Stimulated activated naive CD8-positive, alpha-beta T cell treated with anti-CD3 and anti-CD28 coated beads, Interleukin-15, Interleukin-2, amounts not matched to agents 100 U/mL and 50 U/mL, for 24 hours (primary cell): ENCODE measurements around the gene ABL2.
"Not testable (repeated sequence)": the region's sequence is repeated elsewhere in the genome, so short reads cannot be mapped to it uniquely, and the experiment has no call there.

ENCODE experiments used
- ATAC-seq: fragments of 150-1000 bp; cut with Tn5 transposase; one replicate; pipeline ENCODE4 v1.10.0; 2021
- DNase-seq: peaks from one replicate; pipeline ENCODE4 v3.0.0; 2021

Gene ABL2

GRCh38 chr1:179217943-179218507 lies 11.5 kb downstream of the ABL2 start:
- ATAC-seq = no peak
- no peak for DNase-seq

DNA sequence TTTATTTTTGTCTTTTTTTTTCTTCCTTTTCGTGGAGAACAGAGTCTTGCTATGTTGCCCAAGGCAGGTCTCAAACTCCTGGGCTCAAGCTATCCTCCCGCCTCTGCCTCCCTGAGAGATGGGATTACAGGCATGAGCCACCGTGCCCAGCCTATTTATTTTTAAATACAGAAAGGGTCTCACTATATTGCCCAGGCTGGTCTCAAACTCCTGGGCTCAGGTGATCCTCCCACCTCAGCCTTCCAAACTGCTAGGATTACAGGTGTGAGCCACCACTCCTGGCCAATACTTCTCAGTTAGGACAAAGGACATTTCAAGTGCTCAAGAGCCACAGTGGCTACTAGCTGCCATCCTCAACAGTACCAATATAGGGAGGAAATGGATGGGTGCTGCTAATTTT lies 16.2 kb downstream of the ABL2 start:
- ATAC-seq = not testable (repeated sequence)

DNA sequence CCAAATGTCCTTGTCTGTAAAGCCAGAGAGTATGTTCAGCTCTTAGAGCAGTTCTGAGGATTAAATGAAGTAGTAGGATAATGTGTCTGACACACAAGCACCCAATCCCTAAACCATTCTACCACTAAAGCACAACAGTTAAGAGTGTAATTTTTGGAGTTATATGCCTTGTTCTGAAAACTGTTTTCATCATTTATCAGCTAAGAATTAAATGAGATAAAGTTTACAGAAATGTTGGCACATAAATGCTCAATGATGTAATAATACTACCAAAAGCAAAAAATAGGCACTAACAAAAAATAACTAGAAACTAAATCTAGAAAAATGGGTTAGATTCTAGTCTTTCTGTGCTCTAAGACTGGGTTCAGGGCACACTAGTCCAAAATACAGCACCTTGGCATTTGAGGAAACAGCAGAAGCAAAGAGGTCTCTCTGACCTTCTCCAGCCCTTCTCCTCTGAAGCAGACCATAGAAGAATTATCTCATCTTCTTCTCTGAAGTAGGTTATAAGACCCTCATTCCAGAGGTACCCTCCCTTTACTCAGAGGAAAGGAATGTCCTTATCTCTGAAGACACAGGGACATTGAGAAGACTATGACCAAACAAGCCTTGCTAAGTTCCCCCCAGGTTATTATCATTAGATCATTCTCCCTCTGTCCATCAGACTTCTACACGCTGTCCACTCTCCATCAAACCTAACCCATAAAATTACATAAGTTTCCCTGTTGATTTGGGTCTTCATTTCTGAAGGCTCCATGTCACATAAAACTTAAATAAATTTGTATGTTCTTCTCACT lies 20.6 kb downstream of the ABL2 start:
- DNase-seq (no peak), ATAC-seq (no peak)

More for the DNA sequence above, 16.2 kb downstream of the ABL2 start:
- DNase-seq = not testable (repeated sequence)

DNA sequence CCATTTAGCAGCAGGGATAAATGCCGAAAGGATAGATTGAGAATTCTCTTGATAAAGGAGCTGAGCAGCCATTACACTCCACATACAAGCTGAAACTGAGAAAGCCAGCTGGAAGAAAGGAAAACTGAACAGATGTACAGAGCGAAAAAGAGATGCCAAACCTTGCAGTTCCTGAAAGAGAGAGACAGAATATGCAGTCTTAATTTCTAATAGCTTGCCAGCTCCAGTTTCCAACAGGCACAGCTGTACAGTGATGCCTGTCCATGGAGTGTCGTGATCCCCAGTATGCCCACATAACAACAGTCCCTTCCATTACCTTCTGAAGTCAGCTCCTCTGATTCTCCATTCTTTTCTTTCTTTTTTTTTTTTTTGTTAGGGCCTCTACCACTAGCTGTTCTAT lies 22.7 kb downstream of the ABL2 start:
- ATAC-seq (no peak), DNase-seq (no peak)

DNA sequence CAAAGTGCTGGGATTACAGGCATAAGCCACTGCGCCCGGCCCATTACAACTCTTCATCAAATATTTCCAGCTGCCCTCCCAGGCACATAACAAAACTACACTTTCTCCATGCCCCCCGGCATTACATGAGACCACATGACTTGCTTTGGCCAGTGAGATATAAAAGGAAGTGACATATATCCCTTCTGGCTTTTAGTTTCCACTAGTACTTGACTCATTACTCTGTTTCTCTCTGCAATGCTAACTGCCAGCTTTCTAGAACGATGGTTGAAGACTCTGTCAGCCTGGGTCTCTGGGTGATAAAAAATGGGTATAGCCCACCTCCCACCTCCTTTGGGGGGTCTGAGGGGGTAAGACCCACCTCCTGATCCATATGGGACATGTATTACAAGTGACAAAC lies 24.2 kb downstream of the ABL2 start:
- DNase-seq (no peak), ATAC-seq (peak; percentile 75)

DNA sequence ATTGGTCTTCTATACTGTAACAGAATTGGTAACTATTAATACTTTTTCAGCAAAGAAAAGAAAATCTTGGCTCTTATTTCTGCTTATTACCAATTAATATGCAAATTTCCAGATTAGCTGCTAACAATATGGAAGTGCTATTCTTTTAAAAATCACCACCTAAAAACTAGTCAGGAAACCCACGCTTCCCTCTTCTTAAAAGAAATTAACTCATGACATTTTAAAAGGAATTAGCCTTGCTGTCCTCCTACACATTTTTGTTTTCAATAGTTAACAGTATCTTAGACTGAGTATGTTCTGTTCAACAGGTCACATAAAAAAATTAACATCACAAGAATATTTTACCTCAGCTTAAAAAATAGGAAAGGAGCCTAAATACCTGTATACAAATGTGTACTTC lies 27.3 kb downstream of the ABL2 start:
- no peak for ATAC-seq
- DNase-seq = no peak

GRCh38 chr1:179200586-179200985 lies 28.9 kb downstream of the ABL2 start:
- no peak for DNase-seq
- no peak for ATAC-seq

DNA sequence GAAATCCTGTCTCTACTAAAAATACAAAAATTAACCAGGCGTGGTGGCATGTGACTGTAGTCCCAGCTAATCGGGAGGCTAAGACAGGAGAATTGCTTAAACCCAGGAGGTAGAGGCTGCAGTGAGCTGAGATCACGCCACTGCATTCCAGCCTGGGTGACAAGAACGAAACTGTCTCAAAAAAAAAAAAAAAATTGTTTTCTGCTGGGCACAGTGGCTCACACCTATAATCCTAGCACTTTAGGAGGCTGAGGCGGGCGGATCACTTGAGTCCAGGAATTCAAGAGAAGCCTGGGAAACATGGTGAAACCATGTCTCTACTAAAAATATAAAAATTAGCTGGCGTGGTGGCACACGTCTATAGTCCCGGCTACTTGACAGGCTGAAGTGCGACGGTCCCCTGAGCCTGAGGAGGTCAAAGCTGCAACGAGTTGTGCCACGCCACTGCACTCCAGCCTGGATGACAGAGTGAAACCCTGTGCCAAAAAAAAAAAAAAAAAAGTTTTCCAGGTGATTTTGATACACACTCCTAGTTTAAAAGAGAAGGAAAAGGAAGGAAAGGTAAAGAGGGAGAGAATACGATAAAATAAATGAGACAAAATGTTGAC lies 31.7 kb downstream of the ABL2 start:
- ATAC-seq (no peak), DNase-seq (no peak)

DNA sequence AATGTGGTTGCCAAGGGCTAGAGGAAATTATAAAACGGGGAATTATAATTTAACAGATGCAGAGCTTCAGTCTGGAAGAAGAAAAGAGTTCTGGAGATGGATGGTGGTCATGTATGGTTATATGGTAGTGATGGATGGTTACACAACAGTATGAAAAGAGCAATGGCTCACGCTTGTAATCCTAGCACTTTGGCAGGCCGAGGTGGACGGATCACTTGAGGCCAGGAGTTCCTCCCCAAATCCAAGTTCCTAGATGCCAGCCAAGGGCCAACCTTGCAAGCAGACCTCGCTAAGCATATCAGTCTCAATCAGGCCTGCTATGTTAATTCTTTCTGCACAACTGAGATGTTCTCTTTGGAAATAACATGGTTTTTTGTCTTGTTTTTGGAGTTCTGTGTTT lies 33.6 kb downstream of the ABL2 start:
- DNase-seq, ATAC-seq: not testable (repeated sequence)

DNA sequence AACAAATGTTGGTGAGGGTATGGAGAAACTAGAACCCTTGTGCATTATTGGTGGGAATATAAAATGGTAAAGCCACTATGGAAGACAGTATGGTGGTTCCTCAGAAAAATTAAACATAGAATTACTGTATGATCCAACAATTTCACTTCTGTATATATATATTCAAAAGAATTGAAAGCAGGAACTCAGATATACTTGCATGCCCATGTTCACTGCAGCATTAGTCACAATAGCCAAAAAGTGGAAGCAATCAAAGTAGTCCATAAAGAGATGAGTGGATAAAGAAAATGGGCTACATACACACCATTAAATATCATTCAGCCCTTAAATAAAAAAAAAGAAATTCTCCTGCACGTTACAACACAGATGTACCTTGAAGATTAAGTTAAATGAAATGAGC lies 34.1 kb downstream of the ABL2 start:
- DNase-seq (no peak), ATAC-seq (no peak)

DNA sequence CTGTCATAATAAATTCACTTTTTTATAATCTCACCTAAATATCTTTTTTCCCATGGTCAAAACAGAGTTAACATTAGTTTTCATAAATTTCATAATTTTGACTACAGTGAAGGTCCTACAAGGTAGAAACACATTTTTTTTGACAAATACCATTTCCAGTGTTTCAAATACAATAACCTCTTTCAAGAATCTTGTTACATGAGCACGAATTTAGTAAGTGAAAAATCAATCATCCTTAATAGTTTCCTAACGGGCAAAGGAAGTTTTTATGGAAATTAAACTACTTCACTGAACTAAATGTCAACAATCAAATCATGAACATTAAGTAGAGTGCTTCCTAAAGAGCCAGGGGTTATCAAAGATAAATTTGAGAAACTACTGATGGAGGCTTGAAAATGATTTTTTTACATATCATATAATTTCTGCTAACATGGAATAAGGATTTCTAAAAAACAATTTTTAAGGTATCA lies 35.4 kb downstream of the ABL2 start:
- ATAC-seq (no peak), DNase-seq (no peak)

DNA sequence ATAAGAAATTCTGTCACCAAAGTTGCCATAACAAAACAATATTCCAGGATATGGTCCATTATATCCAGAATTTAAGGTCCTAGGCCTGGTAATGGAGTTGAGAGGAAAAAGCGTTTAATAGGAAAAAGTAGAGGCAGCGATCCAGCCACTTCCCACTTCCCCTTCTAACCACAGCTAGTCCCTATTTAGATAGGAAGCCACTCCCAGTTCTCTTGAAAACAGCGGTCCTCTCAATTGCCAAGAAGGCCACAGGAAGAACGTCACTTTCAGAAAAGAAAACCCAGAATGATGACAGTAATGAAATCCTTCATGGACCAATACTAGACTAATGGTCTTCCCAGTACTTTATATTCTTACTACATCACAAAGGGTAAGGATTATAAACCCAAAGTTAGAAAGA lies 38.6 kb downstream of the ABL2 start:
- DNase-seq (no peak), ATAC-seq (no peak)

GRCh38 chr1:179187735-179188471 lies 41.6 kb downstream of the ABL2 start:
- ATAC-seq (no peak), DNase-seq (no peak)

GRCh38 chr1:179187043-179187442 lies 42.4 kb downstream of the ABL2 start:
- no peak for ATAC-seq

DNA sequence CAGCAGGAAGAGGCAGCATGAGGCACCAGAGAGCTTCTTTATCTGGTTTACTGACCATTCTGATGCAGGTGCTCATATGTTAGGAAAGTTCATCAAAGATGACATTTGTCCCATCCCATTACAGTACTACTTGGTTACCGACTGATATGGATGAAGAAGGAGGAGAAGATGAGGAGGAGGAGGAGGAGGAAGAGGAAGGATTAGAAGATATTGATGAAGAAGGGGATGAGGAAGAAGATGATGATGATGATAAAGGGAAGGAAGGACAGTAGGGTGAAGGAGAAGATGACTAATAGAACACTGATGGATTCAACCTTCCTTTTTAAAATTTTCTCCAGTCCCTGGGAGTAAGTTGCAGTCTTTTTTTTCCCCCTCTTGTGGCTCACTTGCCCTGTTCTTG lies 45.1 kb downstream of the ABL2 start:
- ATAC-seq (no peak), DNase-seq (no peak)

More at GRCh38 chr1:179187043-179187442, 42.4 kb downstream of the ABL2 start:
- DNase-seq = no peak

- no peak for ATAC-seq
- no peak for DNase-seq
Observed at GRCh38 chr1:179183857-179184256, 45.6 kb downstream of the ABL2 start.

DNA sequence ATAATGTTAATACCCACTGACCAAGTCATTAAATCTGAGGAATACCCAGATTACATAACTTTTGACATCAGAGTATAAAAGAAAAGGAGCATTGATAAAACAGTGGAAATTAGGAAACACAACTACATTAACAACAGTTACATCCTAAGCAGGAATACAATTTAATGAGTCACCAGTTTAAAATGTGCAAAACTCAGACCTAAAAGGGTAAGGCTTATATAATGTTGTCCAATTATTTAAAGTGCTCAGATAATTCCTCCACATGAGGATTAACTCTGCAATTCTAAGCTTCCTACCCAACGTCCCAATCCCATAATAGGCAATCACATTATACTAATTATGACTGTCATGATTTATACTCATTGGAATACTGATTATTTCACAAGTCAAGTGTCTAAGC lies 50.5 kb downstream of the ABL2 start:
- ATAC-seq = no peak
- DNase-seq = no peak

DNA sequence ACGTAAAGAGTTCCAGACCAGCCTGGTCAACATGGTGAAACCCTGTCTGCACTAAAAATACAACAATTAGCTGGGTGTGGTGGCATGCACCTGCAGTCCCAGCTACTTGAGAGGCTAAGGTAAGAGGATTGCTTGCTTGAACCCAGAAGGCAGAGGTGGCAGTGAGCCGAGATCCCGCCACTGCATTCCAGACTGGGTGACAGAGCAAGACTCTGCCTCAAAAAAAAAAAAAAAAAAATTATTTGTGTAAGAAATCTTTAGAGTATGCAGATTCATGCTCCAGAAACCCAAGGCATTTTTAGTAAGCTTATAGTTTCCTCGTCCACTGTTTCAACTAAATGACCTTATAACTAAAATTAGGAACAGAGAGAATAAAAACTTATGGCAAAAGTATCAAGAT lies 51.3 kb downstream of the ABL2 start:
- no peak for ATAC-seq

DNA sequence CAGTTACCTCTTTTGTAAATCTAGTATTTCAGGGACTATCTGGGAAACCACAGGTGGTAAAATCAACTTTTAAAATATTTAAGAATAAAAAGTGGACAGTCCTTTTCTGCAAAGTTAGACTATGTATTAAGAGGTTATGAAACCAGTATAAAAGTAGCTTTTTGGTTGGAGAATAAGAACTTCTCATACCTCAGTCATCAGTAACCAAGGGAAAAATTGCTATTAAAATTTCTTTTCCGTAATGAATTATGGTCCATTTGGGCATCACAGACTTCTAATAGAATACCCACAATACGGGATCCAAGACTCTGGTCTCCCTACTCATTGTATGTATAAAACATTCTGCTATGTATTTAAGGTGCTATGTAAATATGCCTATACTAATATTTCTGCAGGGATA lies 51.9 kb downstream of the ABL2 start:
- ATAC-seq = no peak
- no peak for DNase-seq

More for the DNA sequence above, 51.3 kb downstream of the ABL2 start:
- DNase-seq = no peak

DNA sequence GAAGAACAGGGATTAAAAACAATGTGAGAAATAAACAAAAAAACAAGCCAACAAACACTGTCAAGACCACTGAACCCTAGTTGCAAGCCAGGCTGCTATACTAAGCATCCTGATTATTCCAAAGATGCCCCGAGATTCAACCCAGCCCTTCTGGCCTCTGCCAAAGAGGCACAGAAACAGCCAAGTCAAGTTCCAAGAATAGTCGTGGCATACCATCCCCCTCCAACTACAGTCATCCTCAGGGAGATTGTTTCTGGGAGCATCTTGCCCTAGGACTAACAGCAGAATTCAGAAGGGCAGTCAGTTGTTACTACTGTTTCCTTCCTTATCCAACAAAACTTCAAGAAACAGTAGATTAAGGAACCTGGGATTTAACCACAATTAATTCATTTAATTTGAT lies 52.3 kb downstream of the ABL2 start:
- ATAC-seq (no peak), DNase-seq (no peak)

DNA sequence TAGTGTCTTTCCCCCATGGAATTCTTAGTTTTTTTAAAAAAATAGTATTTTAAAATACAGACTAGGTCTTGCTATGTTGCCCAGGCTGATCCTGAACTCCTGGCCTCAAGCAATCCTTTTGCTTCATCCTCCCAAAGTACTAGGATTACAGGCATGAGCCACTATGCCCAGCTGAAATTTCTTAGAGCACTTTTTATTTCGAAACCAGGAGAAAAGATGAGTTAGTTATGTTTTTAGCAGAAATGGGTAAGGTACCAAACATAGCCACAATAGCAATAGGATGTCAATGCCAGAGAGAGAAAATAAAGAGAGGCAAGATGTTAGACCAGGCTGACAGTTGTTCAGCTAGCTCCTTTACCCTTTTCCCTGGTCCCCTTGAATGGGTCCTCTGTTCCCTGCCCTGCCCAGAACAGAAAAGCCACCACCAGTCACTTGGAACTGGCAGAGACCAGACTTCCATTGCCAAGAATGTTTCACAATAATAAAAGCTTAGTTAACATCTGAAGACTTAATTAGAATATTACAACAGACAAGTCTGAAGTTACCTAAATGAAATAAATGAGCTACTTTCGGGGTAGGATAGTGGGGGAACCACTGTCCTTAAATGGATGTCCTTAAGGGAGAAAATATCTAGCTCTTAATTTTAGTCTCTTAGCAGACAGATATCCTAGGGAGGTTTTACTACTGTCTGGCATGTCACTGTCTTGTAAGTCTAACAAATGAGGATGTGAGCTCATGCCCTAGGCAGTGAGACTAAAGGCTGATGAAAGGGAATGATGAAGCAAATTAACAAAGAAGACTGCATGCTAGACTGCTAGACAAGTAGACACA lies 54.3 kb downstream of the ABL2 start:
- ATAC-seq = no peak
- DNase-seq = no peak

DNA sequence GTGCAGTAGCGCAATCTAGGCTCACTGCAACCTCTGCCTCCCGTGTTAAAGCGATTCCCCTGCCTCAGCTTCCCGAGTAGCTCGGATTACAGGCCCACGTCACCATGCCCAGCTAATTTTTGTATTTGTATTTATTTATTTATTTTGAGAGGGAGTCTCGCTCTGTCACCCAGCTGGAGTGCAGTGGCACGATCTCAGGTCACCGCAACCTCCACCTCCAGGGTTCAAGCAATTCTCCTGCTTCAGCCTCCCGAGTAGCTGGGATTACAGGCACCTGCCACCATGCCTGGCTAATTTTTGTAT lies 59.1 kb downstream of the ABL2 start:
- not testable (repeated sequence) for DNase-seq, ATAC-seq
